Endodermal cell (in vitro differentiated cells): ENCODE data around the gene PSMB7. TPM values are rescaled to one million over a fixed set of nuclear protein-coding genes. Genes with fewer than 3 reads are reported as not detected.
"Not testable (repeated sequence)": the region's sequence is repeated elsewhere in the genome, so short reads cannot be mapped to it uniquely, and the experiment has no call there.

Source experiments
- DNase-seq: peaks from one replicate; pipeline ENCODE4 v3.0.0-alpha.2; 2017
- H3K27ac ChIP-seq: 2 replicates; pipeline ENCODE4 v1.5.1; 2013; ENCODE audit warnings: mild to moderate bottlenecking, low read depth, low read length, moderate library complexity
- H3K27me3 ChIP-seq: 2 replicates; pipeline ENCODE4 v1.6.1; 2013; ENCODE audit warnings: mild to moderate bottlenecking, low read length, moderate library complexity; ENCODE audit not compliant: insufficient read depth, control insufficient read depth, poor library complexity, severe bottlenecking
- H3K36me3 ChIP-seq: 2 replicates; pipeline ENCODE4 v1.7.0; 2013; ENCODE audit warnings: mild to moderate bottlenecking, low read length, moderate library complexity; ENCODE audit not compliant: control insufficient read depth, insufficient read depth
- H3K4me1 ChIP-seq: one replicate; pipeline ENCODE4 v1.7.0; 2013; ENCODE audit warnings: low read length; ENCODE audit not compliant: control insufficient read depth, insufficient read depth
- H3K4me3 ChIP-seq: 2 replicates; pipeline ENCODE4 v1.5.1; 2013; ENCODE audit warnings: mild to moderate bottlenecking, low read length, moderate library complexity
- H3K9ac ChIP-seq: 2 replicates; pipeline ENCODE4 v1.6.1; 2013; ENCODE audit warnings: mild to moderate bottlenecking, low read length, moderate library complexity; ENCODE audit not compliant: poor library complexity, severe bottlenecking; ENCODE audit errors: extremely low read depth
- H3K9me3 ChIP-seq: 2 replicates; pipeline ENCODE4 v1.6.1; 2013; ENCODE audit warnings: mild to moderate bottlenecking, low read length, moderate library complexity; ENCODE audit not compliant: control insufficient read depth
- H3K27ac Mint-ChIP-seq: 2 replicates; pipeline ENCODE4 v1.8.0; 2020; ENCODE audit warnings: mixed read lengths
- H3K27me3 Mint-ChIP-seq: 2 replicates; pipeline ENCODE4 v1.8.0; 2021; ENCODE audit warnings: mild to moderate bottlenecking, mixed read lengths; ENCODE audit not compliant: insufficient read depth
- H3K36me3 Mint-ChIP-seq: 2 replicates; pipeline ENCODE4 v1.8.0; 2020; ENCODE audit warnings: low read depth, mixed read lengths
- H3K4me1 Mint-ChIP-seq: 2 replicates; pipeline ENCODE4 v1.8.0; 2020; ENCODE audit warnings: mixed read lengths
- H3K4me3 Mint-ChIP-seq: 2 replicates; pipeline ENCODE4 v1.8.0; 2020; ENCODE audit warnings: mild to moderate bottlenecking, moderate library complexity, mixed read lengths
- H3K9me3 Mint-ChIP-seq: 2 replicates; pipeline ENCODE4 v1.8.0; 2020; ENCODE audit warnings: mild to moderate bottlenecking, mixed read lengths
- CTCF ChIP-seq: fragments of 200-600 bp; sonication (generic); conservative IDR thresholded peaks from 2 replicates; pipeline ENCODE4 v1.5.0; 2021; ENCODE audit warnings: antibody characterized with exemption, mild to moderate bottlenecking
- WGBS, 2 experiments: methylation state at CpG; one replicate each; pipeline versions ENCODE4 v1.1.5 to v1.1.7; 2013; ENCODE audit warnings: missing lambda C conversion rate in 2 of 2, mixed read lengths in 1 of 2; ENCODE audit not compliant: insufficient coverage in 1 of 2, insufficient read length in 1 of 2; 5-methylcytosine and 5-hydroxymethylcytosine counted together
- total RNA-seq, 2 donors: library from RNA; stranded (reverse); fragmentation: NEBNext Ultra II Directional in 1 of 2; extraction: Animal tissue kit (Norgen Biotek cat#: 25700) in 1 of 2; gene quantifications; 2 replicates in 1 of 2; 3 replicates in 1 of 2; pipeline ENCODE4 v1.2.1, GENCODE V29; 2021

The PSMB7 gene
- total RNA-seq, 2 donors from 2014 or later, result 203 to 223 TPM

GRCh38 chr9:124427281-124427680 is 12.0 kb upstream of the PSMB7 start:
- 73% methylated on average over 4 of the region's 4 CpGs; no CpG with 5 or more reads in 1 of the 2 experiments for WGBS, 2 experiments
- no peaks in the 10 kb centered on the region for H3K9me3 ChIP-seq
- H3K36me3 Mint-ChIP-seq, result no peaks in the 10 kb centered on the region
- peaks cover 11% of the 10 kb centered on the region for H3K27me3 Mint-ChIP-seq
- no peak for TF ChIP-seq CTCF
- no peak overlapping the region for H3K9ac ChIP-seq
- H3K27me3 ChIP-seq, result peaks cover 8% of the 10 kb centered on the region
- H3K9me3 Mint-ChIP-seq, result no peaks in the 10 kb centered on the region
- no peak overlapping the region for H3K4me3 ChIP-seq
- DNase-seq, result no peak
- no peak overlapping the region for H3K27ac Mint-ChIP-seq
- H3K4me1 Mint-ChIP-seq, result no peaks in the 10 kb centered on the region
- H3K4me3 Mint-ChIP-seq, result no peak overlapping the region
- no peak overlapping the region for H3K27ac ChIP-seq
- no peaks in the 10 kb centered on the region for H3K36me3 ChIP-seq
- H3K4me1 ChIP-seq, result no peaks in the 10 kb centered on the region

GRCh38 chr9:124426361-124426760 is 11.1 kb upstream of the PSMB7 start:
- Histone ChIP-seq H3K4me1 (no peaks in the 10 kb centered on the region), H3K9ac (no peak overlapping the region), H3K36me3 (no peaks in the 10 kb centered on the region), H3K9me3 (no peaks in the 10 kb centered on the region), H3K27ac (no peak overlapping the region), H3K4me3 (no peak overlapping the region), H3K27me3 (peaks cover 8% of the 10 kb centered on the region)
- Mint-ChIP-seq H3K36me3 (no peaks in the 10 kb centered on the region), H3K27me3 (peaks cover 11% of the 10 kb centered on the region), H3K4me3 (no peak overlapping the region), H3K27ac (no peak overlapping the region), H3K9me3 (no peaks in the 10 kb centered on the region), H3K4me1 (no peaks in the 10 kb centered on the region)
- 80 to 94% methylated on average over 2 to 7 of the region's 7 CpGs for WGBS, 2 experiments
- TF ChIP-seq CTCF, result no peak
- no peak for DNase-seq

- H3K4me3 ChIP-seq, H3K4me1 ChIP-seq, H3K9ac ChIP-seq, H3K9me3 Mint-ChIP-seq, H3K27ac Mint-ChIP-seq, H3K36me3 Mint-ChIP-seq, DNase-seq, H3K36me3 ChIP-seq, H3K4me3 Mint-ChIP-seq, H3K27me3 ChIP-seq, H3K9me3 ChIP-seq, H3K27ac ChIP-seq, H3K4me1 Mint-ChIP-seq: not testable (repeated sequence)
- H3K27me3 Mint-ChIP-seq, result peaks cover 11% of the 10 kb centered on the region
- no CpG with 5 or more reads among the region's 12 CpGs for WGBS, 2 experiments
Observed at GRCh38 chr9:124425733-124426132, 10.5 kb upstream of the PSMB7 start.

- Histone ChIP-seq H3K27ac (no peak overlapping the region), H3K9me3 (no peaks in the 10 kb centered on the region), H3K4me3 (no peak overlapping the region), H3K27me3 (peaks cover 8% of the 10 kb centered on the region), H3K4me1 (no peaks in the 10 kb centered on the region), H3K9ac (no peak overlapping the region), H3K36me3 (no peaks in the 10 kb centered on the region)
- no peak for DNase-seq
- H3K27me3 Mint-ChIP-seq, result peaks cover 11% of the 10 kb centered on the region
- H3K4me3 Mint-ChIP-seq, result no peak overlapping the region
- no peak for TF ChIP-seq CTCF
- peaks cover 2% of the 10 kb centered on the region for H3K4me1 Mint-ChIP-seq
- H3K9me3 Mint-ChIP-seq, result no peaks in the 10 kb centered on the region
- WGBS, 2 experiments, result 75 to 78% methylated on average over 7 to 11 of the region's 11 CpGs
- no peak overlapping the region for H3K27ac Mint-ChIP-seq
- H3K36me3 Mint-ChIP-seq, result no peaks in the 10 kb centered on the region
Observed at GRCh38 chr9:124423591-124423990, 8.3 kb upstream of the PSMB7 start.
